Mesendoderm (in vitro differentiated cells): ENCODE results near the gene ZNF142.

Source experiments
- DNase-seq: peaks from one replicate; pipeline ENCODE4 v3.0.0; 2013
- H2AK5ac ChIP-seq: 2 replicates; pipeline ENCODE4 v1.6.1; 2013; ENCODE audit warnings: low read length, inconsistent platforms
- H2BK120ac ChIP-seq: 2 replicates; pipeline ENCODE4 v1.6.1; 2013; ENCODE audit warnings: low read depth, mild to moderate bottlenecking, low read length, moderate library complexity, mixed read lengths
- H2BK15ac ChIP-seq: replicated peaks from 2 replicates; pipeline ENCODE4 v1.6.1; 2013; ENCODE audit warnings: low read depth, mild to moderate bottlenecking, moderate library complexity
- H2BK5ac ChIP-seq: 2 replicates; pipeline ENCODE4 v1.6.1; 2013; ENCODE audit warnings: low read length, inconsistent platforms
- H3K18ac ChIP-seq: 2 replicates; pipeline ENCODE4 v1.6.1; 2013; ENCODE audit warnings: mild to moderate bottlenecking, low read length, mixed read lengths
- H3K23ac ChIP-seq: one replicate; pipeline ENCODE4 v1.6.1; 2013; ENCODE audit warnings: low read length
- H3K27ac ChIP-seq: 2 replicates; pipeline ENCODE4 v1.5.1; 2013; ENCODE audit warnings: low read depth, mild to moderate bottlenecking, inconsistent platforms, low read length, moderate library complexity
- H3K27me3 ChIP-seq: 2 replicates; pipeline ENCODE4 v1.6.1; 2013; ENCODE audit warnings: low read length, control low read depth, mild to moderate bottlenecking, inconsistent platforms; ENCODE audit not compliant: insufficient read depth, poor library complexity
- H3K36me3 ChIP-seq: 2 replicates; pipeline ENCODE4 v1.6.1; 2013; ENCODE audit warnings: low read length, inconsistent platforms; ENCODE audit not compliant: control insufficient read depth, insufficient read depth
- H3K4ac ChIP-seq: one replicate; pipeline ENCODE4 v1.6.1; 2013; ENCODE audit warnings: low read depth, mild to moderate bottlenecking, low read length, moderate library complexity
- H3K4me1 ChIP-seq: 2 replicates; pipeline ENCODE4 v1.6.1; 2013; ENCODE audit warnings: low read depth, low read length, inconsistent platforms; ENCODE audit not compliant: control insufficient read depth
- H3K4me2 ChIP-seq: 2 replicates; pipeline ENCODE4 v1.6.1; 2013; ENCODE audit warnings: low read length
- H3K4me3 ChIP-seq: 2 replicates; pipeline ENCODE4 v1.5.1; 2013; ENCODE audit warnings: mild to moderate bottlenecking, low read length
- H3K56ac ChIP-seq: one replicate; pipeline ENCODE4 v1.6.1; 2013; ENCODE audit warnings: low read length
- H3K79me1 ChIP-seq: 2 replicates; pipeline ENCODE4 v1.6.1; 2013; ENCODE audit warnings: low read length, inconsistent platforms
- H3K79me2 ChIP-seq: 2 replicates; pipeline ENCODE4 v1.6.1; 2013; ENCODE audit warnings: mild to moderate bottlenecking, low read length; ENCODE audit not compliant: control insufficient read depth, insufficient read depth
- H3K9ac ChIP-seq: 2 replicates; pipeline ENCODE4 v1.6.1; 2013; ENCODE audit warnings: low read length, inconsistent platforms
- H4K5ac ChIP-seq: one replicate; pipeline ENCODE4 v1.6.1; 2013; ENCODE audit warnings: low read length
- H4K8ac ChIP-seq: one replicate; pipeline ENCODE4 v1.6.1; 2013; ENCODE audit warnings: low read depth, mild to moderate bottlenecking, control low read depth, low read length, moderate library complexity
- WGBS: extraction: QIAGEN DNeasy Blood & Tissue Kit; methylation state at CpG from one replicate; pipeline ENCODE4 v1.1.7; 2013; ENCODE audit warnings: low lambda C conversion rate, missing lambda C conversion rate; ENCODE audit not compliant: insufficient coverage; ENCODE audit errors: extremely low coverage; 5-methylcytosine and 5-hydroxymethylcytosine counted together

ZNF142 gene

GRCh38 chr2:218645126-218645525 lies 14.3 kb downstream of the ZNF142 start:
- Histone ChIP-seq H3K36me3 (peaks cover 32% of the 10 kb centered on the region), H3K79me2 (no peaks in the 10 kb centered on the region), H2BK5ac (no peak overlapping the region), H3K56ac (no peak overlapping the region), H4K8ac (no peak overlapping the region), H3K4me1 (no peaks in the 10 kb centered on the region), H4K5ac (no peak overlapping the region), H3K18ac (no peak overlapping the region), H3K79me1 (no peaks in the 10 kb centered on the region), H2AK5ac (no peak overlapping the region), H3K9ac (no peak overlapping the region), H3K4ac (no peak overlapping the region), H3K4me2 (no peak overlapping the region), H2BK120ac (no peak overlapping the region), H3K27ac (no peak overlapping the region), H3K23ac (no peak overlapping the region), H3K27me3 (no peaks in the 10 kb centered on the region), H2BK15ac (no peak overlapping the region), H3K4me3 (no peak overlapping the region)
- no CpG with 5 or more reads among the region's 1 CpG for WGBS
- no peak for DNase-seq

- Histone ChIP-seq H2BK120ac (no peak overlapping the region), H3K79me2 (no peaks in the 10 kb centered on the region), H3K4me1 (no peaks in the 10 kb centered on the region), H3K27ac (no peak overlapping the region), H3K27me3 (no peaks in the 10 kb centered on the region), H3K79me1 (no peaks in the 10 kb centered on the region), H2AK5ac (no peak overlapping the region), H3K56ac (no peak overlapping the region), H4K5ac (no peak overlapping the region), H3K9ac (no peak overlapping the region), H4K8ac (no peak overlapping the region), H3K23ac (no peak overlapping the region), H2BK5ac (no peak overlapping the region), H3K4ac (no peak overlapping the region), H3K4me2 (no peak overlapping the region), H3K18ac (no peak overlapping the region), H2BK15ac (no peak overlapping the region), H3K4me3 (no peak overlapping the region), H3K36me3 (peaks cover 32% of the 10 kb centered on the region)
- WGBS = no CpG with 5 or more reads among the region's 11 CpGs
- DNase-seq = no peak
Measured at GRCh38 chr2:218644721-218645120, 14.7 kb downstream of the ZNF142 start.

- Histone ChIP-seq H2BK120ac (no peak overlapping the region), H3K9ac (no peak overlapping the region), H3K4me1 (no peaks in the 10 kb centered on the region), H3K79me2 (no peaks in the 10 kb centered on the region), H2BK5ac (no peak overlapping the region), H3K27ac (no peak overlapping the region), H2AK5ac (no peak overlapping the region), H2BK15ac (no peak overlapping the region), H3K56ac (no peak overlapping the region), H4K8ac (no peak overlapping the region), H3K18ac (no peak overlapping the region), H3K23ac (no peak overlapping the region), H3K4me3 (no peak overlapping the region), H4K5ac (no peak overlapping the region), H3K36me3 (peaks cover 35% of the 10 kb centered on the region), H3K79me1 (no peaks in the 10 kb centered on the region), H3K4ac (no peak overlapping the region), H3K27me3 (no peaks in the 10 kb centered on the region), H3K4me2 (no peak overlapping the region)
- no peak for DNase-seq
- WGBS = no CpG with 5 or more reads among the region's 10 CpGs
Measured at GRCh38 chr2:218643751-218644310, 15.6 kb downstream of the ZNF142 start.

- Histone ChIP-seq H3K9ac (no peak overlapping the region), H3K23ac (no peak overlapping the region), H2BK120ac (no peak overlapping the region), H2AK5ac (no peak overlapping the region), H3K79me2 (no peaks in the 10 kb centered on the region), H3K4me2 (no peak overlapping the region), H2BK15ac (no peak overlapping the region), H3K4ac (no peak overlapping the region), H3K18ac (no peak overlapping the region), H3K27me3 (no peaks in the 10 kb centered on the region), H4K8ac (no peak overlapping the region), H3K27ac (no peak overlapping the region), H3K4me1 (no peaks in the 10 kb centered on the region), H3K4me3 (no peak overlapping the region), H3K79me1 (no peaks in the 10 kb centered on the region), H3K56ac (no peak overlapping the region), H4K5ac (no peak overlapping the region), H3K36me3 (peaks cover 35% of the 10 kb centered on the region), H2BK5ac (no peak overlapping the region)
- WGBS = no CpG with 5 or more reads among the region's 17 CpGs
- no peak for DNase-seq
Measured at GRCh38 chr2:218642786-218643185, 16.6 kb downstream of the ZNF142 start.

GRCh38 chr2:218642121-218642656 lies 17.2 kb downstream of the ZNF142 start:
- H3K4me3 ChIP-seq = no peak overlapping the region
- H3K4me1 ChIP-seq = no peaks in the 10 kb centered on the region
- H3K4me2 ChIP-seq = no peak overlapping the region
- H2BK15ac ChIP-seq = no peak overlapping the region
- no peak overlapping the region for H3K23ac ChIP-seq
- no peak for DNase-seq
- no peak overlapping the region for H4K8ac ChIP-seq
- H3K27me3 ChIP-seq = no peaks in the 10 kb centered on the region
- no peak overlapping the region for H2BK5ac ChIP-seq
- no peaks in the 10 kb centered on the region for H3K79me2 ChIP-seq
- H2AK5ac ChIP-seq = no peak overlapping the region
- H3K4ac ChIP-seq = no peak overlapping the region
- no peak overlapping the region for H3K27ac ChIP-seq
- no CpG with 5 or more reads among the region's 18 CpGs for WGBS
- no peak overlapping the region for H3K9ac ChIP-seq
- no peaks in the 10 kb centered on the region for H3K79me1 ChIP-seq
- peaks cover 35% of the 10 kb centered on the region for H3K36me3 ChIP-seq
- H3K18ac ChIP-seq = no peak overlapping the region
- H2BK120ac ChIP-seq = no peak overlapping the region
- no peak overlapping the region for H3K56ac ChIP-seq
- H4K5ac ChIP-seq = no peak overlapping the region

GRCh38 chr2:218638372-218638771 lies 21.1 kb downstream of the ZNF142 start:
- Histone ChIP-seq H3K23ac (no peak overlapping the region), H3K79me2 (no peaks in the 10 kb centered on the region), H4K5ac (no peak overlapping the region), H2BK120ac (no peak overlapping the region), H2BK5ac (no peak overlapping the region), H3K36me3 (peaks cover 34% of the 10 kb centered on the region), H4K8ac (no peak overlapping the region), H3K9ac (no peak overlapping the region), H3K56ac (no peak overlapping the region), H3K79me1 (no peaks in the 10 kb centered on the region), H3K18ac (no peak overlapping the region), H3K27me3 (no peaks in the 10 kb centered on the region), H2BK15ac (no peak overlapping the region), H3K4me1 (no peaks in the 10 kb centered on the region), H3K27ac (no peak overlapping the region), H3K4me2 (no peak overlapping the region), H3K4ac (no peak overlapping the region), H3K4me3 (no peak overlapping the region), H2AK5ac (no peak overlapping the region)
- WGBS = no CpG with 5 or more reads among the region's 18 CpGs
- DNase-seq = no peak
